ENCODE results near the gene GALNT10.

DNA sequence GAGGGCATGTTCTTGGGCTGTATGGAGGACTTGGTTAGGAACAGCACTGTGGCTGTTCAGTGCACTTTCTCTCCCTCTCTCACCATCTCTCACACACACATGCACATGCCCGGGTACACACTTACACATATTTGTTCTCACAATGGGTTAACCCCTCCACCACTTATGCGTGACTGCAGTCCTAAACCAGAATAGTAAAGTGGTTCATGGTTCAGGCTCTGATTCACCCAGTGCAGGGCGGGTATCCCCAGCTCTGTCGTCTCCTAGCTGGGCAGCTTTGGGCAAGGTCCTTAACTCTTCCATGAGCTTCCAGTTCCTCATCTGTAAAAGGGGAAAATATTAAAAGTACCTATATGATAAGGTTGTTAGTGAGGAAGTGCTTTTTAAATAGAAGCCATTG, 45.3 kb upstream of the GALNT10 start:
- TF ChIP-seq, protein P1, sequence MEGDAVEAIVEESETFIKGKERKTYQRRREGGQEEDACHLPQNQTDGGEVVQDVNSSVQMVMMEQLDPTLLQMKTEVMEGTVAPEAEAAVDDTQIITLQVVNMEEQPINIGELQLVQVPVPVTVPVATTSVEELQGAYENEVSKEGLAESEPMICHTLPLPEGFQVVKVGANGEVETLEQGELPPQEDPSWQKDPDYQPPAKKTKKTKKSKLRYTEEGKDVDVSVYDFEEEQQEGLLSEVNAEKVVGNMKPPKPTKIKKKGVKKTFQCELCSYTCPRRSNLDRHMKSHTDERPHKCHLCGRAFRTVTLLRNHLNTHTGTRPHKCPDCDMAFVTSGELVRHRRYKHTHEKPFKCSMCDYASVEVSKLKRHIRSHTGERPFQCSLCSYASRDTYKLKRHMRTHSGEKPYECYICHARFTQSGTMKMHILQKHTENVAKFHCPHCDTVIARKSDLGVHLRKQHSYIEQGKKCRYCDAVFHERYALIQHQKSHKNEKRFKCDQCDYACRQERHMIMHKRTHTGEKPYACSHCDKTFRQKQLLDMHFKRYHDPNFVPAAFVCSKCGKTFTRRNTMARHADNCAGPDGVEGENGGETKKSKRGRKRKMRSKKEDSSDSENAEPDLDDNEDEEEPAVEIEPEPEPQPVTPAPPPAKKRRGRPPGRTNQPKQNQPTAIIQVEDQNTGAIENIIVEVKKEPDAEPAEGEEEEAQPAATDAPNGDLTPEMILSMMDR (IDR thresholded peaks at IDR 0.05) = no peak
- no peak for TF ChIP-seq ZFX (IDR thresholded peaks at IDR 0.05; ENCODE audit: borderline replicate concordance)
